Cortex of kidney (tissue), 1 donor: ENCODE data around the gene VAV2.

Experiments used
- DNase-seq: peaks from one replicate; lab custom pipeline; 2025; lab: John Stamatoyannopoulos, UW

The VAV2 gene

DNA sequence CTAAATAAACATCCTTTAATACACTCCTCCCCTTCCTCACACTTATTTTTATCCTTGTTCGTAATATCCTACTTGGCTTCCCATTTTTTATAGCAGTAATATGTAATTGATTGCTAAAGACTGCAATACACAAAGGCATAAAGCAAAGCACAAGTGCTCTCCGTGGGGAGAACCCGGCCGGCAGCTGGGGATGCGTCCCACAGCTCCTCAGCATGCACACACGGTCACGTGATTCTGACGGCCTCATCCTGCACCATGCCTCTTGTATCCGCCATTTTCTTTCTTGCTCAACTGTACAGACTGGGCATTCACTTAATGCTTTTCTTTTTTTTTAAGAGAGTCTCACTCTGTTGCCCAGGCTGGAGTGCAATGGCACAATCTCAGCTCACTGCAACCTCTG lies 36.0 kb upstream of the VAV2 start:
- DNase-seq = no peak

- DNase-seq = no peak
Measured at GRCh38 chr9:134027561-134027960, 35.4 kb upstream of the VAV2 start.

DNA sequence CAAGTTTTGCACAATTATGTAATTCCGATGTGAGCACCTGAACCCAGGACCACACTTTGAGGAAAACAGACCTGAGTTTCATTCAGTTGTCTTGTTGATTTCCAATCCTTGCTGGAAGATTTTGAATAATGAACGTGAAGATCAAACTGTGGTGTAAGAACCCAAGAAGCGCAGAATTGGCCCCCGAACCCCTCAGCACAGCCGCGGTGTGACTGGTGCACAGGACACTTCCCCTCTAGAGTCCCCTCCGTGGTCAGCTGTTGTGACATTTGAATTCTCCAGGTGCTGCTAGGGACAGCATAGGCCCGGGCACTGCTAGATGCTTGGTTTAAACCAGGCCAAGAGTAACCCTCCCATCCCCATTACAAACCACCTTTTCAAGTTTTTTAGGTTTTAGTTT lies 34.9 kb upstream of the VAV2 start:
- no peak for DNase-seq

DNA sequence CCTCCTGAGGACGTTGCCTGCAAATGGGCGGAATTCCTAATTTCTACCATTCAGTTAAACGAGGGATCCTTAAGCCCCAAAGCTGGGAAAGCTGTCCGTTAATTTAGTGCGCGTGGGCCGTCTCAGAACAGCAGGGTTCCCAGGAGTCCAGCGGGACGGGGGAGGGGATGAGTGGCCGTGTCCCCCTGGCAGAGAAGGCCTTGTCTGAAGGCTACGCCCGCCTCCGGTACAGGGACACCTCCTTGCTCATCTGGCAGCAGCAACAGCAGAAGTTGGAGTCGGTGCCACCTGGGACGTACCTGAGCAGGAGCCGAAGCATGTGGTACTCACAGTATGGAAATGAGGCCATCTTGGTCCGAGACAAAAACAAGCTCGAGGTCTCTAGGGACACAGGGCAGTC lies 34.5 kb upstream of the VAV2 start:
- DNase-seq = no peak

DNA sequence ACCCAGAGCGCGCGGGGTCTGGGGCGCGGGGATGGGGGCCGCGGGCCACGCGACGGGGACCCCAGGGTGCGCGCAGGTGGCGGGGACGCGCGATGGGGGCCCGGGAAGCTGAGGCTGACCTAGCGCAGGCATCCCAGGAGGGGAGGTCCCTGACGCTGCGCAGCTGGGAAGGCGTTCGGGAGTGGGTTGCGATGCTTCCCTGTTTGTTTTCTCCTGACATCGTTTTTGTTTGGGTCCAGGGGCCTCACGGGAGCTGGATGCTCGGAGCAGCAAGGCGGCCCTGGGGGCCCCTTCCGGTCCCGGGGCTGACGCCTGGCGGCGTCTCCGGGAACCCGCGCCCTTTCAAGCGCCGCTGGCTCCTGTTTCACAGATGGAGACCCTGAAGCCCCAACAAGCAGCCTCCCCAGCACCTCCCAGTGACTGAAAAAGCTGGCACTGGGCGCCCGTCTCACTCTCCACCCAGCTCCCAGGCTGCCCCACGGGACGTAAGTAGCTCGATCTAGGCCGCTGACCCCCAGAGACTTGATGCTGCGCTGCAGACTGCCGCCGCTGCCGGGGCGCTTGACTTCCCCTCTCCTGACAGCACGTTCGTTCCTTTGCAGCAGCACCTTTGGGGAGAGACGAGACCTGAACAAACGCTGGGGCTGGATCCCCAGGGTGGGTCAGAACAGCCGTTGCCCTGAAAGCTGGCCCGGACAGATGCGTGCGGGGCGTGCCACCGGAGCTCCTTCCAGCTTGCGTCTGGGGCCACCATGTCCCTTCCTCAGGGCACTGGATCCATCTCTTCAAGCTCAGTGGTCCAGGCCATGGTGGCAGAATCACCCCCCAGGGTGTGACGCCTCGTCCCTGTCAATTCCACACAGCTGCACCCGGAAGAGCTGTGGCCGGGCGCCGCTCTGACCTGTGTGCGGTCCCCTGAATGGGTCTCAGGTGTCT lies 33.8 kb upstream of the VAV2 start:
- DNase-seq = no peak

GRCh38 chr9:134024828-134025605 lies 32.9 kb upstream of the VAV2 start, which contains the start of gene BRD3OS:
TSS of gene BRD3OS (plus strand) at chr9:134025481. CDS start at chr9:134026748, 1,267 bp downstream.
- DNase-seq = no peak

- DNase-seq = no peak
Measured at GRCh38 chr9:134024214-134024792, 32.2 kb upstream of the VAV2 start.

DNA sequence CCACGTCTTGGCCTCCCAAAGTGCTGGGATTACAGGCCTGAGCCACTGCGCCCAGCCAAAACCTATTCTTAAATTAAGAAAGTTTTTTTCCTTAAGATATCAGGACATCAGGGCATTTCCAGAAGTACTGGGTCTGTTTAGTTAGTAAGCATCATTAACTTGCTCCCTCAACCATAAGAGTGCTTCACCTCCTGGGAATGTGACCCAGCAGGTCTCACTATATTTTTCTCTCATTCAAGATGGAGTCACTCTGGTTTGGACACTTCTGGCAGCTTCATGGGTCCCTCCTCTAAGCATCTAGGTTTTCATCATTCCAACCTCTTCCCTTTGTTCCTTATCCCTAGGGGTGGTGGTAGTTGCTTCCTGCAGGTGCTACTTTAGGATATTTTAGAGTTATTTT lies 22.8 kb upstream of the VAV2 start:
- DNase-seq = no peak

GRCh38 chr9:134011401-134011800 lies 19.3 kb upstream of the VAV2 start:
- no peak for DNase-seq

GRCh38 chr9:134010310-134011173 lies 18.4 kb upstream of the VAV2 start:
- DNase-seq = no peak

DNA sequence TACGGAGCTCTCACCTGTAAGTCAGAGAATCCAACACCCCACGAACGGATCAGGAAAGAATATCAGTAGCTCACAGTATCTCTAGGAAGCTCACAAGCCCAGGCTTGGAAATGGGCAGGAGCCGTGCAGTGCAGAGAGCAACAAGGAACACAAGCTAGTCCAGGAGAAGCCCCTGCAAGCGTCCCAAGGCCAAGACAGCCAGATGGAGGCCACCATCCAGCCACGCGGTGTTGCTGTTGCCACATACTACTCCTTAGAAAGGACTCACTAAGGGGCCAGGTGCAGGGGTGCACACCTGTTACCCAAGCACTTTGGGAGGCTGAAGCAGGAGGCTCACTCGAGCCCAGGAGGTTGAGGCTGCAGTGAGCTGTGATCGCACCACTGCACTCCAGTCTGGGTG lies 15.4 kb upstream of the VAV2 start:
- DNase-seq = no peak

DNA sequence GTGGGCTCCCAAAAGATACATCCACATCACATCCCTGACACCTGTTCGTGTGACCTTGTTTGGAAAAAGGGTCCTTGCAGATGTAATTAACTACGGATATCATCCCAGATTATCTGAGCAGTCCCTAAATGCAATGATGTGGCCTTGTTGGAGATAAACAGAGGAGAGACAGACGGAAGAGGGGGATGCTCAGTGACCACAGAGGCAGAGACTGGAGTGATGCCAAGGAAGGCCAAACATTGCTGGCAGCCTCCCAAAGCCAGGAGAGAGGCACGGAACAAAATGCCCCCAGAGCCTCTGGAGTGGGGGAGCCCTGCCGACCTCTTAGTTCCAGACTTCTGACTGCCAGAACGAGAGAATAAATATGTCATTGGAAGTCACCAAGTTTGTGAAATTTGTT lies 15.0 kb upstream of the VAV2 start:
- DNase-seq = no peak

DNA sequence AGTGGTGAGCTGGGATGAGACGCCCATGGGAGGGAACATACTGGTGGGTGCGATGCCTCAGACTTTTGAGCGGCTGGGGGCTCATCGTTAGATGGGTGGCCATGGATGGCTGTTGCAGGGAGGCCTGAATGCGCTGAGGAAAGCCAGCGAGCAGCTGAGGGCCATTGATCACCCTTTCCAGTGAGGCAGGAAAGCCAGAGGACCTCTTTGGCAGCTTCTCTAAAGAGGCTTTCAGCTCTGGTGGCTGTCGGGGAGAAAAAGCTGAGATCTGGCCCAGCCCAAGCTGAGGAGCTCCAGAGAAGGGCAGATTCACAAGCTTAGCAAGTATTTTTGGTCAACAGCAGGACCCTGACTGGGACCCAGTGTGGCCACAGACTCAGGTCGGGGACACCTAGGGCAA lies 13.3 kb upstream of the VAV2 start:
- DNase-seq = no peak

DNA sequence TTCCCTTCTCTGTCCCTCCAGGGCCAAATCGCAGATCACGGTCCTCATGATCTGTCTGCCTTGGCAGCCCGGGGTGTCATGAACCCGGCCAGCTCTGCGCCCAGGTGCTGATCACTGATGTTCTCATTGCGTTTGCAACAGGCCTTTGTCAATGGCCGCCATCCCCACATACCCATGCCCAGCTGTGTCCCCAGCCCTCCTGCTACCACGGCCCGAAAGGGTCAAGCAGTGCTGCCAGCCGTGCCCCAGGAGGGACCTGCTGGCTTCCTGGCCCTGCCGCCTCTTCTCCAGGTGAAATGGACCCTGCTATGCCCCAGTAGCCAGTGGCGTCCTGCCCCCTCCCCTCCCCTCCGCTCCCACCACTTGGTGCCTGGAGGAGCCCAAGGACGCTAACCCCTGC lies 12.8 kb upstream of the VAV2 start:
- DNase-seq = no peak

DNA sequence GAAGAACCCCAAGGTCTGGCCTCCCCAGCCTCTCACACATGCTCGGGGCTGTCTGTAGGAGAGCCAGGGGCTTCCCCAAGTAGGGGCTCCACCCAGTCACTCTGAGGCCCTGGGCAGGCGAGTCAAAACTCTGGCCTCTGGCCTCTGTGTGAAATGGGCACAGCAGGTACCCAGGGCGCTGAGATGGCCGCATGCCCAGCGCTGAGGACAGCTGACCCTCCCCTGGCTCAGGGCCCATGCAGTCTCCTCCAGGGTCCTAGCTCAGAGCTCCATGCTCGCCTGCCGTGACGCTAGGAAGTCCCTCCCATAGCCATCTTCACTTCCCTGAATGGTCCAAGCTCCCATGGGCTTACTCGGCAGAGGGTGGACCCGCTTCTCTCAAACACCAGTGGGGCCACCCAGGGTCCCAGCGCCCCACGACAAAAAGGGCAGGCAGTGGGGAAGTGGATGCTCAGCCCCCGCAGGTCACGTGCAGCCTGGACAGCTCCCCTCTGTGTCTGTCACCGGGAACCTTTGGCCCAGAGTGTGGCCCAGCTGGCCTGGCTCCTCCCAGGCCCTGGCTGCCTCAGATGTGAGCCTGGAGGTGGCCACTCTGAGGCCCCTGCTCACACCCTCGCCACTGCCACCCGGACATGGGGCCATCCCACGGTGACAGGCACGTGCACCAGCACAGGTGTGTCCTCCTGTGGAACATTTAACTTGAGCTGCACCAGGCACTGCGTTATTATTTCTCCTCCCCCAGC lies 12.2 kb upstream of the VAV2 start:
- DNase-seq = no peak

GRCh38 chr9:134003237-134003636 lies 11.1 kb upstream of the VAV2 start:
- no peak for DNase-seq

- no peak for DNase-seq
Measured at GRCh38 chr9:134002796-134003195, 10.7 kb upstream of the VAV2 start.

DNA sequence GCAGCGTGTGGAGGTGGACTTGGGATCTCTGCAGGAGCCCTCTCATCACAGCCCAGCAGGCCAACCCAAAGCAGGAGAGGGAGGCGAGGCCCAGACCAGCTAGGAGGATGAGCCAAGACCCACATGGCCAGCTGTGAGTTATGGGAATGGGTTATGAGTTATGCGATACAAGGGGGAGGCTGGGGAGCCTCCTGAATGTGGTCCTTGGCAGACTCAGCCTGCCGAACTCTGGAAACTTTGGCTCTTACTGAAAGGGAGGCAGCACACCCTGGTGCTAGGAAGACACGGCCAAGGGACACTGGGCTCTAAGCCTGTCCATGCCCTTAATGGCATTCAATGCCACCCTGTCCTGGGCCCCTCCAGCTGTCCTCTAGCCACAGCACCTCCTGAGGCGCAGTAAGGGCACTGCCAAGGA lies 7.7 kb upstream of the VAV2 start:
- no peak for DNase-seq

DNA sequence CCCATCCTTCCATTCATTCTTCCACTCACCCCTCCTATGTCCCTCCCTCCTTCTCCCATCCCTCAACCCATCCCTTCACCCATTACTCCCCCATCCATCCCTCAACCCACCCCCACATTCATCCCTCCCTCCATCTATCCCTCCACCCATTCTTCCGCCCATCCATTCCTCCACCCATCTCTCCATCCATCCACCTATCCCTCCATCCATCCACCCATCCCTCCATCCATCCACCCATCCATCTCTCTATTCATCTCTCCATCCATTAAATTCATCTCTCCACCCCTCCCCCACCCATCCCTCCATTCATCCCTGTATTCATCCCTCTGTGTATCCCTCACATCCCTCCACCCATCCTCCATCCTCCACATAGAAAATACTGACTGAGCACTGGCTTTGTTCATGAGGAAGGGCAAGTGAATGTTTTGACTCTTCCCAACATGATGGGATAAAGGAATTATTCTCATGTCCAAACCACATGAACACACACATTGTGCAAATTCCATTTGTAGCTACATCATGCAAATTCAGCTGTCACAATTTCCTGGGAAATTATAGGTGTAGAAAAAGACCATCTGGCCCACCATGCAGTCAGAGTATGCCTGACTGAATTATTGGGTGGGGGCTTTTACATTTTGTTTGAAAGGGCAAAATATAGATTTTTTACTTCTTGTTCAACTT lies 6.9 kb upstream of the VAV2 start:
- DNase-seq = no peak

DNA sequence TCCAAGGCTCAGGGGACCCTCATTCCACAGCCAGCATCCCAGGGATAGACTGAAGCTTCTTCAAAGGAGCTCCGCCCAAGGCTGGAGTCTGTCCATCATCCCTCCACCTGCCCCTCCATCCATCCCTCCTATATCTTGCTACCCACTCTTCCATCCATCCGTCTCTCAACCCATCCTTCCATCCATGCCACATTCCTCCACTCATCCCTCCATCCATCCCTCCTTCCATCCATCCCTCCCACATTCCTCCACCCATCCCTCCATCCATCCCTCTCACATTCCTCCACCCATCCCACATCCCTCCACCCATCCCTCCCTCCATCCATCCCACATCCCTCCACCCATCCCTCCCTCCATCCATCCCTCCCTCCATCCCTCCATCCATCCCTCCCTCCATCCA lies 5.5 kb upstream of the VAV2 start:
- no peak for DNase-seq
